ENCODE data around the gene CHRNB1. TPM values are rescaled to one million over a fixed set of nuclear protein-coding genes. Genes with fewer than 3 reads are reported as not detected.

The CHRNB1 gene
- total RNA-seq, 2 experiments from 2014 or later: 1.6 to 2.2 TPM

GRCh38 chr17:7429722-7430121 is 15.1 kb upstream of the CHRNB1 start:
- Mint-ChIP-seq H3K9me3 (no peaks in the 10 kb centered on the region), H3K36me3 (ENCODE audit: low read depth) (no peaks in the 10 kb centered on the region), H3K4me1 (ENCODE audit: low read depth) (no peaks in the 10 kb centered on the region), H3K27ac (no peak overlapping the region), H3K27me3 (no peaks in the 10 kb centered on the region), H3K4me3 (no peak overlapping the region)
- H3K4me3 ChIP-seq (ENCODE audit: low read length): no peak overlapping the region
- H3K27ac ChIP-seq (ENCODE audit: low read depth in 1 of 2, low read length in 2 of 2): no peak overlapping the region
- no peak for DNase-seq
- CTCF ChIA-PET: no interaction called here
- POLR2A ChIA-PET: interaction anchor here (1.3 kb wide), 1 partner anchor 25 kb away, joined by 3 read pairs; no protein-coding TSS in a partner anchor
- TF ChIP-seq, protein P1, sequence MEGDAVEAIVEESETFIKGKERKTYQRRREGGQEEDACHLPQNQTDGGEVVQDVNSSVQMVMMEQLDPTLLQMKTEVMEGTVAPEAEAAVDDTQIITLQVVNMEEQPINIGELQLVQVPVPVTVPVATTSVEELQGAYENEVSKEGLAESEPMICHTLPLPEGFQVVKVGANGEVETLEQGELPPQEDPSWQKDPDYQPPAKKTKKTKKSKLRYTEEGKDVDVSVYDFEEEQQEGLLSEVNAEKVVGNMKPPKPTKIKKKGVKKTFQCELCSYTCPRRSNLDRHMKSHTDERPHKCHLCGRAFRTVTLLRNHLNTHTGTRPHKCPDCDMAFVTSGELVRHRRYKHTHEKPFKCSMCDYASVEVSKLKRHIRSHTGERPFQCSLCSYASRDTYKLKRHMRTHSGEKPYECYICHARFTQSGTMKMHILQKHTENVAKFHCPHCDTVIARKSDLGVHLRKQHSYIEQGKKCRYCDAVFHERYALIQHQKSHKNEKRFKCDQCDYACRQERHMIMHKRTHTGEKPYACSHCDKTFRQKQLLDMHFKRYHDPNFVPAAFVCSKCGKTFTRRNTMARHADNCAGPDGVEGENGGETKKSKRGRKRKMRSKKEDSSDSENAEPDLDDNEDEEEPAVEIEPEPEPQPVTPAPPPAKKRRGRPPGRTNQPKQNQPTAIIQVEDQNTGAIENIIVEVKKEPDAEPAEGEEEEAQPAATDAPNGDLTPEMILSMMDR (IDR thresholded peaks at IDR 0.05): no peak
- H3K27me3 ChIP-seq (ENCODE audit: control insufficient read depth in 1 of 2, insufficient read depth in 2 of 2, low read length in 2 of 2): no peaks in the 10 kb centered on the region
- no peaks in the 10 kb centered on the region for H3K36me3 ChIP-seq (ENCODE audit: insufficient read depth, low read length)
- no peaks in the 10 kb centered on the region for H3K4me1 ChIP-seq (ENCODE audit: insufficient read depth, low read length)
- no peaks in the 10 kb centered on the region for H3K9me3 ChIP-seq (ENCODE audit: control insufficient read depth in 1 of 2, insufficient read depth in 1 of 2, low read length in 2 of 2)
- intact Hi-C loops (cut with DNase I, micrococcal nuclease): loop anchor here (5.0 to 10.0 kb wide), 2 partner anchors 37 to 45 kb away; partner anchors contain the start of genes PLSCR3 (in 1 of the 2) and TNK1 (in 1 of the 2)
- ATAC-seq (ENCODE audit: poor library complexity): no peak

DNA sequence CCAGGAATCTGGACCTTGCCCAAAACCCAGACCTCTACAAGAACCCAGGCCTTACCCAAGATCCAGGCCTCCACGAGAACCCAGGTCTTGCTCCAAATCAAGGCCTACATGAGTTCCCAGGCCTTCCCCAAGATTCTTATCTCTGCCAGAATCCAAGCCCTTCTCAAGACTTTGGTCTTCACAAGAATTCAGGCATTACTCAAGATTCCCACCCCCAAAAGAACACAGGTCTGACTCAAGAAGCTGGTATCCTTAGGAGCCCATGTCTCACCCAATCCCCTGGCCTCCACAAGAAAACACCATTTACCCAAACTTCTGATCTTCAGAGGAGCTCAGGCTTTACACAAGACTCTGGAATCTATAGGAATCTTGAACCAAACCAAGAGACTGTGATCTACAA is 13.6 kb upstream of the CHRNB1 start:
- ChIA-PET POLR2A (no interaction called here), CTCF (interaction anchor here (0.6 to 1.3 kb wide), 2 partner anchors 76 to 165 kb away, joined by 3 to 5 read pairs; partner anchors contain the start of gene TMEM95)
- Histone ChIP-seq H3K27me3 (ENCODE audit: control insufficient read depth in 1 of 2, insufficient read depth in 2 of 2, low read length in 2 of 2) (no peaks in the 10 kb centered on the region), H3K4me1 (ENCODE audit: insufficient read depth, low read length) (peaks cover 11% of the 10 kb centered on the region), H3K4me3 (ENCODE audit: low read length) (no peak overlapping the region), H3K9me3 (ENCODE audit: control insufficient read depth in 1 of 2, insufficient read depth in 1 of 2, low read length in 2 of 2) (no peaks in the 10 kb centered on the region), H3K27ac (ENCODE audit: low read depth in 1 of 2, low read length in 2 of 2) (no peak overlapping the region), H3K36me3 (ENCODE audit: insufficient read depth, low read length) (no peaks in the 10 kb centered on the region)
- H3K36me3 Mint-ChIP-seq (ENCODE audit: low read depth): peaks cover 4% of the 10 kb centered on the region
- intact Hi-C loops (cut with DNase I, micrococcal nuclease): loop anchor here (5.0 to 10.0 kb wide), 2 partner anchors 39 to 46 kb away; partner anchors contain the start of genes PLSCR3 (in 1 of the 2) and TNK1 (in 1 of the 2)
- DNase-seq (no peak), ATAC-seq (ENCODE audit: poor library complexity) (no peak)
- no peak overlapping the region for H3K27ac Mint-ChIP-seq
- TF ChIP-seq, protein P1 (IDR thresholded peaks at IDR 0.05): no peak
- H3K9me3 Mint-ChIP-seq: no peaks in the 10 kb centered on the region
- no peak overlapping the region for H3K4me3 Mint-ChIP-seq
- no peaks in the 10 kb centered on the region for H3K27me3 Mint-ChIP-seq
- H3K4me1 Mint-ChIP-seq (ENCODE audit: low read depth): peaks cover 11% of the 10 kb centered on the region

DNA sequence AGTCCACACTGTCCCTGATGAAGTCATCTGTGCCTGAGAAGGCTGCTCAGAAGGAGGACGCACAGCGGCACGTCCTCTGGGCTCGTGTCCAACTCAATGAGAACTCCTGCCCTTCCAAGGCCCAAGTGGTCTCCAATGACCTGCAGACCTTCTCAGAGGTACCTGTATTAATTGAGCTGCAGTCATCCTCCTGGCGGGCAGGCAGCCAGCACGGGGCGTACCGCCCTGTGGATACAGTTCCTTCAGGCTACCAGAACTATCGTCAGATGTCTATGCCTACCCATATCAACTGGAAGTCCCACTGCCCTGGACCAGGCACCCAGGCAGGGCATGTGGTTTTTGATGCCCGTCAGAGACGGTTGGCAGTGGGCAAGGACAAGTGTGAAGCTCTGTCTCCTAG is 12.6 kb upstream of the CHRNB1 start:
- intact Hi-C loops (cut with DNase I, micrococcal nuclease): loop anchor here (1.0 to 10.0 kb wide), 3 partner anchors 25 to 47 kb away; partner anchors contain the start of genes NLGN2 (in 1 of the 2), PLSCR3 (in 1 of the 2) and TNK1 (in 1 of the 2)
- ATAC-seq (ENCODE audit: poor library complexity) (no peak), DNase-seq (no peak)
- ChIA-PET POLR2A (no interaction called here), CTCF (interaction anchor here (0.9 to 1.3 kb wide), 2 partner anchors 77 to 218 kb away, joined by 3 to 5 read pairs; partner anchors contain the start of gene TMEM95)
- Mint-ChIP-seq H3K27ac (no peak overlapping the region), H3K4me3 (no peak overlapping the region), H3K9me3 (no peaks in the 10 kb centered on the region), H3K27me3 (no peaks in the 10 kb centered on the region), H3K4me1 (ENCODE audit: low read depth) (peaks cover 19% of the 10 kb centered on the region), H3K36me3 (ENCODE audit: low read depth) (peaks cover 4% of the 10 kb centered on the region)
- Histone ChIP-seq H3K9me3 (ENCODE audit: control insufficient read depth in 1 of 2, insufficient read depth in 1 of 2, low read length in 2 of 2) (no peaks in the 10 kb centered on the region), H3K27ac (ENCODE audit: low read depth in 1 of 2, low read length in 2 of 2) (no peak overlapping the region), H3K4me1 (ENCODE audit: insufficient read depth, low read length) (peaks cover 22% of the 10 kb centered on the region), H3K4me3 (ENCODE audit: low read length) (no peak overlapping the region), H3K36me3 (ENCODE audit: insufficient read depth, low read length) (no peaks in the 10 kb centered on the region), H3K27me3 (ENCODE audit: control insufficient read depth in 1 of 2, insufficient read depth in 2 of 2, low read length in 2 of 2) (no peaks in the 10 kb centered on the region)
- TF ChIP-seq, protein P1 (IDR thresholded peaks at IDR 0.05): no peak
